ENCODE measurements around the gene SSMEM1.
"Not testable (repeated sequence)": the region's sequence is repeated elsewhere in the genome, so short reads cannot be mapped to it uniquely, and the experiment has no call there.

SSMEM1 gene

GRCh38 chr7:130216025-130216424 is 8.4 kb downstream of the SSMEM1 start:
- no peak for DNase-seq

GRCh38 chr7:130216750-130217149 is 9.1 kb downstream of the SSMEM1 start:
- no peak for DNase-seq

- no peak for DNase-seq
These were observed 11.4 kb downstream of the SSMEM1 start for GRCh38 chr7:130218806-130219620.

GRCh38 chr7:130219871-130220270 is 12.2 kb downstream of the SSMEM1 start:
- no peak for DNase-seq

- DNase-seq = no peak
These were observed 14.1 kb downstream of the SSMEM1 start for GRCh38 chr7:130221746-130222145.

GRCh38 chr7:130223646-130224045 is 16.0 kb downstream of the SSMEM1 start:
- DNase-seq = no peak

GRCh38 chr7:130224210-130224609 is 16.6 kb downstream of the SSMEM1 start:
- no peak for DNase-seq

GRCh38 chr7:130224923-130225322 is 17.3 kb downstream of the SSMEM1 start:
- not testable (repeated sequence) for DNase-seq

GRCh38 chr7:130226333-130226732 is 18.7 kb downstream of the SSMEM1 start:
- no peak for DNase-seq

GRCh38 chr7:130227883-130228575 is 20.4 kb downstream of the SSMEM1 start:
- peak; percentile 17 for DNase-seq

- DNase-seq = no peak
These were observed 21.3 kb downstream of the SSMEM1 start for GRCh38 chr7:130228840-130229502.

GRCh38 chr7:130229981-130230380 is 22.3 kb downstream of the SSMEM1 start:
- not testable (repeated sequence) for DNase-seq

- no peak for DNase-seq
These were observed 24.1 kb downstream of the SSMEM1 start for GRCh38 chr7:130231792-130232191.

GRCh38 chr7:130232209-130232608 is 24.5 kb downstream of the SSMEM1 start:
- no peak for DNase-seq

- no peak for DNase-seq
These were observed 26.4 kb downstream of the SSMEM1 start for GRCh38 chr7:130234078-130234477.

GRCh38 chr7:130236361-130236760 is 28.7 kb downstream of the SSMEM1 start:
- DNase-seq = not testable (repeated sequence)

GRCh38 chr7:130240240-130240639 is 32.6 kb downstream of the SSMEM1 start:
- DNase-seq = no peak

GRCh38 chr7:130242198-130243014 is 34.7 kb downstream of the SSMEM1 start:
- DNase-seq = no peak

- not testable (repeated sequence) for DNase-seq
These were observed 35.8 kb downstream of the SSMEM1 start for GRCh38 chr7:130243486-130243885.

- DNase-seq = not testable (repeated sequence)
These were observed 38.8 kb downstream of the SSMEM1 start for GRCh38 chr7:130246491-130246890.

- not testable (repeated sequence) for DNase-seq
These were observed 41.2 kb downstream of the SSMEM1 start for GRCh38 chr7:130248842-130249241.

GRCh38 chr7:130249626-130250025 is 42.0 kb downstream of the SSMEM1 start:
- DNase-seq = not testable (repeated sequence)

GRCh38 chr7:130254555-130254954 is 46.9 kb downstream of the SSMEM1 start:
- no peak for DNase-seq
